K562 (cell line): Measurements from ENCODE around the gene ARHGAP15. TPM values are rescaled to one million over a fixed set of nuclear protein-coding genes. Genes with fewer than 3 reads are reported as not detected.

ENCODE experiments used
- ATAC-seq: fragments of 200-7000 bp; cut with Tn5 transposase; 3 replicates; pipeline ENCODE4 v1.9.1; 2020; ENCODE audit warnings: moderate library complexity
- BruUV-seq: library from RNA; stranded (reverse); fragments of 400-500 nt; replicated peaks from 2 replicates; lab custom pipeline; 2021; lab: Mats Ljungman, UMichigan
- CTCF ChIA-PET: fragments of 300-600 bp; formaldehyde crosslinking; extraction: SDS; loops from one replicate; lab custom pipeline; 2021; ENCODE audit warnings: low intra/inter-chr PET ratio; lab: Yijun Ruan, JAX
- POLR2A ChIA-PET: fragments of 300-600, 350-650 bp; sonication (Branson Sonifier 250); formaldehyde crosslinking; extraction: SDS; loops from one replicate; lab custom pipeline; 2021; ENCODE audit warnings: antibody characterized with exemption, inconsistent platforms; lab: Yijun Ruan, JAX
- DNase-seq, 4 experiments: peaks; one replicate each; pipeline versions ENCODE4 v3.0.0 to v3.0.0-alpha.2; 2011 to 2018; ENCODE audit warnings: low spot score in 3 of 4, mixed read lengths in 3 of 4; ENCODE audit errors: extremely low read depth in 1 of 4
- FAIRE-seq: peaks from 2 replicates; lab custom pipeline; 2011; peaks lifted over from hg19 to GRCh38; lab: Jason Lieb, UNC
- H2AFZ ChIP-seq: 2 replicates; pipeline ENCODE4 v1.6.0; 2011; ENCODE audit warnings: low read depth, low read length, control low read depth, inconsistent platforms
- H3K27ac ChIP-seq: fragments of 200-600 bp; 3 replicates; pipeline ENCODE4 v1.8.0; 2011; ENCODE audit warnings: low read depth, mild to moderate bottlenecking, control low read depth, inconsistent platforms, low read length, moderate library complexity, mixed read lengths; ENCODE audit errors: extremely low read depth
- H3K27me3 ChIP-seq, 2 experiments: fragments of 300-600 bp in 1 of 2; 2 replicates in 1 of 2; 3 replicates in 1 of 2; pipeline versions ENCODE4 v1.6.0 to v1.8.0; 2011; ENCODE audit warnings: inconsistent platforms in 2 of 2, low read length in 2 of 2, mild to moderate bottlenecking in 1 of 2, mixed read lengths in 1 of 2, moderate library complexity in 1 of 2; ENCODE audit not compliant: control insufficient read depth in 2 of 2, insufficient read depth in 2 of 2
- H3K36me3 ChIP-seq: fragments of 300-600 bp; 3 replicates; pipeline ENCODE4 v1.8.0; 2011; ENCODE audit warnings: mild to moderate bottlenecking, low read length, inconsistent platforms; ENCODE audit not compliant: control insufficient read depth, insufficient read depth
- H3K4me1 ChIP-seq, 2 experiments: fragments of 200-600 bp in 1 of 2; replicated peaks in 1 of 2; 2 replicates in 1 of 2; 3 replicates in 1 of 2; pipeline versions ENCODE4 v1.5.1 to v1.8.0; 2011; ENCODE audit warnings: inconsistent platforms in 2 of 2, low read length in 2 of 2, mild to moderate bottlenecking in 1 of 2, mixed read lengths in 1 of 2, moderate library complexity in 1 of 2; ENCODE audit not compliant: control insufficient read depth in 2 of 2, insufficient read depth in 2 of 2
- H3K4me2 ChIP-seq: 2 replicates; pipeline ENCODE4 v1.6.1; 2011; ENCODE audit warnings: low read length, control low read depth, inconsistent platforms, mixed read lengths; ENCODE audit not compliant: insufficient read depth
- H3K4me3 ChIP-seq: fragments of 200-600 bp; sonication (generic), shearing (Covaris generic); 2 replicates; pipeline ENCODE4 v1.5.1; 2016; ENCODE audit warnings: control low read depth, inconsistent platforms
- H3K79me2 ChIP-seq: fragments of 200-600 bp; 3 replicates; pipeline ENCODE4 v1.8.0; 2011; ENCODE audit warnings: low read length, inconsistent platforms; ENCODE audit not compliant: control insufficient read depth, insufficient read depth
- H3K9ac ChIP-seq, 2 experiments: 2 replicates each; pipeline versions ENCODE4 v1.6.0 to v1.6.1; 2011; ENCODE audit warnings: low read depth in 2 of 2, low read length in 2 of 2, control low read depth in 1 of 2, inconsistent platforms in 1 of 2, mild to moderate bottlenecking in 1 of 2, mixed read lengths in 1 of 2; ENCODE audit not compliant: insufficient read depth in 1 of 2
- H3K9me1 ChIP-seq: one replicate; pipeline ENCODE4 v1.6.0; 2011; ENCODE audit warnings: inconsistent platforms, mild to moderate bottlenecking, low read length, moderate library complexity; ENCODE audit not compliant: control insufficient read depth, insufficient read depth
- H3K9me3 ChIP-seq: replicated peaks from 2 replicates; pipeline ENCODE4 v1.5.1; 2011; ENCODE audit warnings: low read depth, low read length, inconsistent platforms; ENCODE audit not compliant: control insufficient read depth, insufficient read depth
- H4K20me1 ChIP-seq: replicated peaks from 2 replicates; pipeline ENCODE4 v1.6.1; 2011; ENCODE audit warnings: low read length, inconsistent platforms, mixed read lengths; ENCODE audit not compliant: control insufficient read depth, insufficient read depth
- BRF2 ChIP-seq: IDR thresholded peaks from 3 replicates; pipeline ENCODE4 v1.6.1; 2011; ENCODE audit warnings: borderline replicate concordance, mild to moderate bottlenecking; ENCODE audit not compliant: insufficient read length, insufficient read depth
- E2F3 ChIP-seq: fragments of 250-450 bp; sonication (Bioruptor Pico); IDR thresholded peaks from 2 replicates; pipeline ENCODE4 v1.4.0; 2020; ENCODE audit warnings: mild to moderate bottlenecking
- ELK1 ChIP-seq: sonication (generic); formaldehyde crosslinking; IDR thresholded peaks from 2 replicates; pipeline ENCODE4 v1.8.1; 2022; ENCODE audit warnings: missing genetic modification reagents
- EWSR1 ChIP-seq: fragments of 450-650 bp; IDR thresholded peaks from 2 replicates; pipeline ENCODE4 v1.6.1; 2018; ENCODE audit warnings: borderline replicate concordance, mild to moderate bottlenecking, low read depth, moderate library complexity; ENCODE audit not compliant: partially characterized antibody
- FOXK2 ChIP-seq, 2 experiments: fragments of 450-650 bp; IDR thresholded peaks in 1 of 2; conservative IDR thresholded peaks in 1 of 2; 2 replicates each; pipeline ENCODE4 v1.6.1; 2016; ENCODE audit warnings: low read depth in 2 of 2, mild to moderate bottlenecking in 1 of 2
- HIVEP1 ChIP-seq: fragments of 250-450 bp; sonication (Bioruptor Pico); IDR thresholded peaks from 2 replicates; pipeline ENCODE4 v1.4.0; 2020; ENCODE audit warnings: mild to moderate bottlenecking
- IRF1 ChIP-seq: sonication (generic); formaldehyde crosslinking; IDR thresholded peaks from 2 replicates; pipeline ENCODE4 v1.8.0; 2022; ENCODE audit warnings: missing genetic modification reagents, mild to moderate bottlenecking, borderline replicate concordance
- KDM5B ChIP-seq: fragments of 200-600 bp; sonication (generic); IDR thresholded peaks from 2 replicates; pipeline ENCODE4 v1.6.1; 2012; ENCODE audit warnings: low read depth, mild to moderate bottlenecking, moderate library complexity, low read length, control low read depth, inconsistent platforms; ENCODE audit not compliant: insufficient replicate concordance
- NR2F6 ChIP-seq: fragments of 450-650 bp; formaldehyde crosslinking; IDR thresholded peaks from 2 replicates; pipeline ENCODE4 v1.4.0; 2020; ENCODE audit warnings: mild to moderate bottlenecking
- SAFB2 ChIP-seq: fragments of 200-400 bp; formaldehyde crosslinking; IDR thresholded peaks from 2 replicates; pipeline ENCODE4 v1.6.1; 2018; ENCODE audit warnings: borderline replicate concordance, low read length, low read depth, moderate library complexity; ENCODE audit not compliant: severe bottlenecking
- ZFPM2 ChIP-seq: fragments of 250-450 bp; sonication (Bioruptor Pico); IDR thresholded peaks from 2 replicates; pipeline ENCODE4 v1.5.1; 2022; ENCODE audit warnings: mild to moderate bottlenecking
- ZNF282 ChIP-seq: sonication (generic); formaldehyde crosslinking; IDR thresholded peaks from 2 replicates; pipeline ENCODE4 v1.8.1; 2023; ENCODE audit warnings: missing genetic modification reagents
- ZNF436 ChIP-seq: fragments of 250-450, 450-650 bp; sonication (Bioruptor Pico); formaldehyde crosslinking; IDR thresholded peaks from 2 replicates; pipeline ENCODE4 v1.7.0; 2020; ENCODE audit warnings: mild to moderate bottlenecking
- WGBS: fragments of 100-300 bp; shearing (Covaris generic); methylation state at CpG from one replicate; pipeline ENCODE4 v1.1.6; 2016; ENCODE audit warnings: low coverage, mixed read lengths; ENCODE audit not compliant: insufficient coverage; ENCODE audit errors: missing lambda C conversion rate; 5-methylcytosine and 5-hydroxymethylcytosine counted together
- in situ Hi-C: fragments of 300-500 bp; cut with MboI; formaldehyde crosslinking; loops from 4 replicates; pipeline ENCODE4 v1.15.0; 2018; ENCODE audit warnings: inconsistent platforms, mixed read lengths
- intact Hi-C: fragments of 100-400 bp; cut with micrococcal nuclease; formaldehyde crosslinking; loops from 2 replicates; pipeline ENCODE4 v1.14.2; 2022
- polyA plus RNA-seq, 8 experiments: library from polyadenylated mRNA; depleted of rRNA in 4 of 8; stranded (reverse) in 5 of 8; unstranded in 3 of 8; fragments of >200 nt; fragmentation: Nextera tagmentation in 2 of 8; fragmentation: Illumina TruSeq in 1 of 8; extraction: Ambion mirVana in 2 of 8; extraction: Trizol in 1 of 8; gene quantifications; 2 replicates each; pipeline versions ENCODE4 v1.2.1 to v1.2.3, GENCODE V29; 2011 to 2014; ENCODE audit warnings: inconsistent platforms in 1 of 8, missing spikeins in 1 of 8
- total RNA-seq, 7 experiments: library from RNA; depleted of rRNA in 6 of 7; stranded (reverse); fragments of >200 nt in 6 of 7; fragmentation: Illumina TruSeq in 2 of 7; extraction: Trizol in 2 of 7; gene quantifications; 2 replicates each; pipeline versions ENCODE4 v1.2.1 to v1.2.3, GENCODE V29; 2011 to 2021; ENCODE audit warnings: low replicate concordance in 1 of 7

The ARHGAP15 gene
- total and polyA plus RNA-seq, 9 of the 15 experiments (the other 6 are each of a cell fraction or from before 2014, with no cell fraction given) = 1.5 to 17.9 (median 7.9) TPM

- no peak for DNase-seq
- in situ Hi-C loops = no loop called here
- Histone ChIP-seq H3K27ac (no peak overlapping the region), H3K4me1 (no peaks in the 10 kb centered on the region; a peak in 1 of 5 replicates), H3K36me3 (no peaks in the 10 kb centered on the region), H3K27me3 (no peaks in the 10 kb centered on the region), H3K9ac (no peak overlapping the region), H3K4me2 (no peak overlapping the region), H3K9me3 (no peaks in the 10 kb centered on the region), H3K9me1 (no peaks in the 10 kb centered on the region), H2AFZ (no peak overlapping the region), H3K4me3 (no peak overlapping the region), H3K79me2 (no peaks in the 10 kb centered on the region), H4K20me1 (no peaks in the 10 kb centered on the region)
- CTCF ChIA-PET = no interaction called here
- no TSS peak for BruUV-seq
- POLR2A ChIA-PET = no interaction called here
- intact Hi-C loops = no loop called here
- no peak for ATAC-seq
- whole genome bisulfite sequencing = 30% methylated on average over 1 of the region's 1 CpG
- no peak for FAIRE-seq
- TF ChIP-seq NR2F6 (CRISPR knock-in tag) = no peak
- TF ChIP-seq KDM5B = no peak
- TF ChIP-seq FOXK2 (conservative IDR thresholded peaks at IDR 0.05 in 1 of 2, IDR thresholded peaks at IDR 0.05 in 1 of 2; ENCODE audit: low read depth in 2 of 2) = no peak
- TF ChIP-seq E2F3 (CRISPR knock-in tag) = no peak
- TF ChIP-seq IRF1 (CRISPR knock-in tag) = no peak
- TF ChIP-seq HIVEP1 = no peak
- TF ChIP-seq EWSR1 = no peak
- TF ChIP-seq SAFB2 = no peak
- TF ChIP-seq ZNF282 = no peak
- no peak for TF ChIP-seq ELK1 (CRISPR knock-in tag)
- TF ChIP-seq ZNF436 (CRISPR knock-in tag) = no peak
- no peak for TF ChIP-seq ZFPM2 (CRISPR knock-in tag)
- TF ChIP-seq BRF2 = no peak
These were observed 398.8 kb downstream of the ARHGAP15 start for GRCh38 chr2:143528021-143528420.
